Type B pancreatic cell (in vitro differentiated cells): ENCODE results near the gene SLC25A21. TPM values are rescaled to one million over a fixed set of nuclear protein-coding genes. Genes with fewer than 3 reads are reported as not detected.
"Not testable (repeated sequence)": the region's sequence is repeated elsewhere in the genome, so short reads cannot be mapped to it uniquely, and the experiment has no call there.

Experiments used
- DNase-seq: peaks from one replicate; pipeline ENCODE4 v3.0.0; 2021; ENCODE audit warnings: mixed read lengths; ENCODE audit not compliant: unreplicated experiment; ENCODE audit errors: extremely low spot score
- H3K27ac Mint-ChIP-seq: 2 replicates; pipeline ENCODE4 v1.8.0; 2021; ENCODE audit warnings: mild to moderate bottlenecking, mixed read lengths
- H3K27me3 Mint-ChIP-seq: 2 replicates; pipeline ENCODE4 v1.8.0; 2021; ENCODE audit warnings: mixed read lengths
- H3K36me3 Mint-ChIP-seq: 2 replicates; pipeline ENCODE4 v1.8.0; 2021; ENCODE audit warnings: mixed read lengths
- H3K4me1 Mint-ChIP-seq: one replicate; pipeline ENCODE4 v1.8.0; 2021; ENCODE audit warnings: mixed read lengths; ENCODE audit not compliant: unreplicated experiment
- H3K4me3 Mint-ChIP-seq: 2 replicates; pipeline ENCODE4 v1.8.0; 2021; ENCODE audit warnings: mild to moderate bottlenecking, mixed read lengths
- H3K9me3 Mint-ChIP-seq: 2 replicates; pipeline ENCODE4 v1.8.0; 2021; ENCODE audit warnings: mixed read lengths
- CTCF ChIP-seq: fragments of 200-600 bp; sonication (generic); conservative IDR thresholded peaks from 2 replicates; pipeline ENCODE4 v1.5.0; 2021; ENCODE audit warnings: antibody characterized with exemption, mild to moderate bottlenecking
- total RNA-seq: library from RNA; stranded (reverse); gene quantifications from 2 replicates; pipeline ENCODE4 v1.2.1, GENCODE V29; 2021; ENCODE audit warnings: low replicate concordance

SLC25A21 gene
- total RNA-seq, 1 donor from 2014 or later = 0.58 TPM

- peaks cover 3% of the 10 kb centered on the region for H3K4me1 Mint-ChIP-seq
- no peak for DNase-seq
- H3K4me3 Mint-ChIP-seq = no peak overlapping the region
- peaks cover 2% of the 10 kb centered on the region for H3K27me3 Mint-ChIP-seq
- H3K36me3 Mint-ChIP-seq = no peaks in the 10 kb centered on the region
- no peak overlapping the region for H3K27ac Mint-ChIP-seq
- H3K9me3 Mint-ChIP-seq = no peaks in the 10 kb centered on the region
- no peak for TF ChIP-seq CTCF
Observed at GRCh38 chr14:36702474-36702873, 469.9 kb downstream of the SLC25A21 start.

- H3K27ac Mint-ChIP-seq = no peak overlapping the region
- H3K9me3 Mint-ChIP-seq = no peaks in the 10 kb centered on the region
- no peak for DNase-seq
- peaks cover 3% of the 10 kb centered on the region for H3K4me1 Mint-ChIP-seq
- no peaks in the 10 kb centered on the region for H3K36me3 Mint-ChIP-seq
- H3K4me3 Mint-ChIP-seq = no peak overlapping the region
- peaks cover 10% of the 10 kb centered on the region for H3K27me3 Mint-ChIP-seq
- TF ChIP-seq CTCF = no peak
Observed at GRCh38 chr14:36701132-36701531, 471.3 kb downstream of the SLC25A21 start.

- peaks cover 10% of the 10 kb centered on the region for H3K27me3 Mint-ChIP-seq
- peaks cover 3% of the 10 kb centered on the region for H3K4me1 Mint-ChIP-seq
- H3K27ac Mint-ChIP-seq = no peak overlapping the region
- H3K4me3 Mint-ChIP-seq = no peak overlapping the region
- H3K36me3 Mint-ChIP-seq = no peaks in the 10 kb centered on the region
- no peak for TF ChIP-seq CTCF
- DNase-seq = no peak
- no peaks in the 10 kb centered on the region for H3K9me3 Mint-ChIP-seq
Observed at GRCh38 chr14:36700651-36701050, 471.8 kb downstream of the SLC25A21 start.

- not testable (repeated sequence) for H3K27me3 Mint-ChIP-seq, H3K36me3 Mint-ChIP-seq, H3K27ac Mint-ChIP-seq, H3K4me3 Mint-ChIP-seq, DNase-seq, H3K4me1 Mint-ChIP-seq, H3K9me3 Mint-ChIP-seq
Observed at GRCh38 chr14:36699420-36699819, 473.0 kb downstream of the SLC25A21 start.

- Mint-ChIP-seq H3K27me3 (peaks cover 3% of the 10 kb centered on the region), H3K36me3 (no peaks in the 10 kb centered on the region), H3K4me1 (peaks cover 3% of the 10 kb centered on the region), H3K4me3 (no peak overlapping the region), H3K27ac (no peak overlapping the region), H3K9me3 (peaks cover 5% of the 10 kb centered on the region)
- no peak for DNase-seq
- TF ChIP-seq CTCF = no peak
Observed at GRCh38 chr14:36690311-36691040, 481.9 kb downstream of the SLC25A21 start.

GRCh38 chr14:36684946-36685345 lies 487.5 kb downstream of the SLC25A21 start:
- no peak for TF ChIP-seq CTCF
- H3K27ac Mint-ChIP-seq = no peak overlapping the region
- peaks cover 15% of the 10 kb centered on the region for H3K27me3 Mint-ChIP-seq
- no peaks in the 10 kb centered on the region for H3K36me3 Mint-ChIP-seq
- peaks cover 5% of the 10 kb centered on the region for H3K9me3 Mint-ChIP-seq
- peaks cover 11% of the 10 kb centered on the region for H3K4me1 Mint-ChIP-seq
- no peak for DNase-seq
- no peak overlapping the region for H3K4me3 Mint-ChIP-seq
